HL-60/S4 treated with retinoic acid at 250 ng/mL for 4 days and 3 days (cell line): Measurements from ENCODE around the gene PACSIN2.

Experiments used
- in situ Hi-C: fragments of 300-500 bp; cut with MboI; formaldehyde crosslinking; loops from 2 replicates; pipeline ENCODE4 v1.7.0; 2022; ENCODE audit warnings: low sequenced_read_pairs

Gene PACSIN2

GRCh38 chr22:42833104-42833503 lies 181.8 kb downstream of the PACSIN2 start:
- in situ Hi-C loops, result no loop called here

GRCh38 chr22:42831712-42832111 lies 183.2 kb downstream of the PACSIN2 start:
- in situ Hi-C loops, result no loop called here

- in situ Hi-C loops, result no loop called here
Measured at GRCh38 chr22:42830161-42830560, 184.8 kb downstream of the PACSIN2 start.

GRCh38 chr22:42829302-42829701 lies 185.6 kb downstream of the PACSIN2 start:
- in situ Hi-C loops, result no loop called here

GRCh38 chr22:42825796-42826195 lies 189.2 kb downstream of the PACSIN2 start:
- in situ Hi-C loops, result no loop called here

GRCh38 chr22:42821386-42821785 lies 193.6 kb downstream of the PACSIN2 start:
- in situ Hi-C loops, result no loop called here

GRCh38 chr22:42820045-42820763 lies 194.7 kb downstream of the PACSIN2 start:
- in situ Hi-C loops, result no loop called here
